Keratinocyte (primary cell): ENCODE data around the gene ERVK3-1. TPM values are rescaled to one million over a fixed set of nuclear protein-coding genes. Genes with fewer than 3 reads are reported as not detected.
"Not testable (repeated sequence)": the region's sequence is repeated elsewhere in the genome, so short reads cannot be mapped to it uniquely, and the experiment has no call there.

ENCODE experiments used
- DNase-seq: peaks from one replicate; pipeline ENCODE4 v3.0.0-alpha.2; 2011; ENCODE audit warnings: low read depth, missing footprints, low spot score
- FAIRE-seq: peaks from 2 replicates; lab custom pipeline; 2011; peaks lifted over from hg19 to GRCh38; lab: Jason Lieb, UNC
- H2AFZ ChIP-seq: 2 replicates; pipeline ENCODE4 v1.6.0; 2012; ENCODE audit warnings: low read length, control low read depth, inconsistent platforms; ENCODE audit not compliant: control insufficient read depth
- H3K27ac ChIP-seq: 2 replicates; pipeline ENCODE4 v1.5.1; 2011; ENCODE audit warnings: low read length; ENCODE audit not compliant: control insufficient read depth, insufficient read depth
- H3K27me3 ChIP-seq: 3 replicates; pipeline ENCODE4 v1.6.0; 2011; ENCODE audit warnings: low read length; ENCODE audit not compliant: control insufficient read depth, insufficient read depth; ENCODE audit errors: extremely low read depth
- H3K36me3 ChIP-seq, 2 experiments: 2 replicates in 1 of 2; 3 replicates in 1 of 2; pipeline ENCODE4 v1.5.1; 2011; ENCODE audit warnings: low read length in 2 of 2, mild to moderate bottlenecking in 1 of 2; ENCODE audit not compliant: control insufficient read depth in 2 of 2, insufficient read depth in 2 of 2; ENCODE audit errors: extremely low read depth in 1 of 2
- H3K4me1 ChIP-seq: 3 replicates; pipeline ENCODE4 v1.5.1; 2011; ENCODE audit warnings: low read length; ENCODE audit not compliant: control insufficient read depth, insufficient read depth; ENCODE audit errors: extremely low read depth
- H3K4me2 ChIP-seq: 3 replicates; pipeline ENCODE4 v1.6.0; 2011; ENCODE audit warnings: low read depth, low read length; ENCODE audit not compliant: control insufficient read depth, insufficient read depth; ENCODE audit errors: extremely low read depth
- H3K4me3 ChIP-seq, 3 experiments: fragments of 200-600 bp in 1 of 3; sonication (generic) in 1 of 3; 2 replicates in 2 of 3; 3 replicates in 1 of 3; pipeline ENCODE4 v1.5.1; 2011 to 2016; ENCODE audit warnings: low read length in 3 of 3, mild to moderate bottlenecking in 3 of 3, control low read depth in 2 of 3, inconsistent platforms in 1 of 3, low read depth in 1 of 3, mixed read lengths in 1 of 3, mixed run types in 1 of 3, moderate library complexity in 1 of 3; ENCODE audit not compliant: control insufficient read depth in 2 of 3, insufficient read depth in 2 of 3; ENCODE audit errors: extremely low read depth in 1 of 3
- H3K79me2 ChIP-seq: 2 replicates; pipeline ENCODE4 v1.6.0; 2012; ENCODE audit warnings: low read length; ENCODE audit not compliant: control insufficient read depth, insufficient read depth
- H3K9ac ChIP-seq: 3 replicates; pipeline ENCODE4 v1.6.0; 2011; ENCODE audit warnings: low read length; ENCODE audit not compliant: control insufficient read depth, insufficient read depth; ENCODE audit errors: extremely low read depth
- H3K9me1 ChIP-seq: 3 replicates; pipeline ENCODE4 v1.6.0; 2011; ENCODE audit warnings: low read length; ENCODE audit not compliant: control insufficient read depth, insufficient read depth; ENCODE audit errors: extremely low read depth
- H3K9me3 ChIP-seq: 2 replicates; pipeline ENCODE4 v1.5.1; 2012; ENCODE audit warnings: low read depth, low read length; ENCODE audit not compliant: control insufficient read depth
- H4K20me1 ChIP-seq: 3 replicates; pipeline ENCODE4 v1.6.0; 2011; ENCODE audit warnings: low read length; ENCODE audit not compliant: control insufficient read depth, insufficient read depth; ENCODE audit errors: extremely low read depth
- CTCF ChIP-seq, 3 experiments: IDR thresholded peaks in 1 of 3; conservative IDR thresholded peaks in 1 of 3; optimal IDR thresholded peaks in 1 of 3; 2 replicates in 2 of 3; 3 replicates in 1 of 3; pipeline versions ENCODE3 to v1.5.1; 2011; ENCODE audit warnings: low read length in 3 of 3, mild to moderate bottlenecking in 3 of 3, moderate library complexity in 2 of 3, control low read depth in 1 of 3, inconsistent platforms in 1 of 3; ENCODE audit not compliant: insufficient read depth in 2 of 3; ENCODE audit errors: extremely low read depth in 1 of 3
- EZH2 ChIP-seq: IDR thresholded peaks from one replicate; pipeline ENCODE4 v1.6.1; 2012; ENCODE audit warnings: inconsistent platforms, mild to moderate bottlenecking, low read length, moderate library complexity
- dilution Hi-C: fragments of 300-500 bp; cut with MboI; formaldehyde crosslinking; loops from one replicate; pipeline ENCODE4 v1.7.0; 2020; ENCODE audit warnings: low sequenced_read_pairs; ENCODE audit not compliant: extremely low pct_ligation_motif_present
- polyA plus RNA-seq, 5 experiments: library from polyadenylated mRNA; depleted of rRNA in 3 of 5; stranded (reverse) in 3 of 5; stranded (forward) in 1 of 5; unstranded in 1 of 5; fragments of >200 nt; gene quantifications; 1 replicate in 1 of 5; 2 replicates in 3 of 5; 3 replicates in 1 of 5; pipeline versions ENCODE4 v1.2.1 to v1.2.3, GENCODE V29; 2011 to 2012; ENCODE audit warnings: missing spikeins in 2 of 5, low read depth in 1 of 5, low replicate concordance in 1 of 5

ERVK3-1 gene
- polyA plus RNA-seq, 1 donor (not counting 4 experiments of a cell fraction or from before 2014, with no cell fraction given) = 48.6 TPM

- TF ChIP-seq EZH2 (no peak), CTCF (optimal IDR thresholded peaks at IDR 0.05 in 1 of 3, IDR thresholded peaks at IDR 0.05 in 1 of 3, conservative IDR thresholded peaks at IDR 0.05 in 1 of 3; ENCODE audit: extremely low read depth in 1 of 3, insufficient read depth in 2 of 3, low read length in 3 of 3) (no peak)
- no peaks in the 10 kb centered on the region for H4K20me1 ChIP-seq
- no peaks in the 10 kb centered on the region for H3K4me1 ChIP-seq
- H3K79me2 ChIP-seq = no peaks in the 10 kb centered on the region
- H2AFZ ChIP-seq = peak overlapping the region; percentile 76
- H3K27me3 ChIP-seq = peaks cover 37% of the 10 kb centered on the region
- H3K9me1 ChIP-seq = no peaks in the 10 kb centered on the region
- FAIRE-seq (no peak), DNase-seq (no peak)
- peak overlapping the region; percentile 88 for H3K4me2 ChIP-seq
- H3K4me3 ChIP-seq = peak overlapping the region; percentile 51 to 78 (median 76)
- no peaks in the 10 kb centered on the region for H3K9me3 ChIP-seq
- dilution Hi-C loops = no loop called here
- H3K36me3 ChIP-seq = no peaks in the 10 kb centered on the region
- peak overlapping the region; percentile 44 for H3K9ac ChIP-seq
- no peak overlapping the region for H3K27ac ChIP-seq
Measured at GRCh38 chr19:58346961-58347929, 42.1 kb downstream of the ERVK3-1 start.

- H4K20me1 ChIP-seq, dilution Hi-C loops, H3K36me3 ChIP-seq, FAIRE-seq, H3K79me2 ChIP-seq, H3K9me1 ChIP-seq, DNase-seq, H3K9me3 ChIP-seq, H3K4me1 ChIP-seq, H3K27ac ChIP-seq: not testable (repeated sequence)
- H3K9ac ChIP-seq = peak overlapping the region; percentile 44
- peak overlapping the region; percentile 51 to 78 (median 76) for H3K4me3 ChIP-seq
- H3K4me2 ChIP-seq = peak overlapping the region; percentile 88
- H3K27me3 ChIP-seq = peaks cover 37% of the 10 kb centered on the region
- H2AFZ ChIP-seq = peak overlapping the region; percentile 56
Measured at GRCh38 chr19:58348080-58348479, 42.9 kb downstream of the ERVK3-1 start.
